ENCODE results near the gene TRPM2.

Gene TRPM2

DNA sequence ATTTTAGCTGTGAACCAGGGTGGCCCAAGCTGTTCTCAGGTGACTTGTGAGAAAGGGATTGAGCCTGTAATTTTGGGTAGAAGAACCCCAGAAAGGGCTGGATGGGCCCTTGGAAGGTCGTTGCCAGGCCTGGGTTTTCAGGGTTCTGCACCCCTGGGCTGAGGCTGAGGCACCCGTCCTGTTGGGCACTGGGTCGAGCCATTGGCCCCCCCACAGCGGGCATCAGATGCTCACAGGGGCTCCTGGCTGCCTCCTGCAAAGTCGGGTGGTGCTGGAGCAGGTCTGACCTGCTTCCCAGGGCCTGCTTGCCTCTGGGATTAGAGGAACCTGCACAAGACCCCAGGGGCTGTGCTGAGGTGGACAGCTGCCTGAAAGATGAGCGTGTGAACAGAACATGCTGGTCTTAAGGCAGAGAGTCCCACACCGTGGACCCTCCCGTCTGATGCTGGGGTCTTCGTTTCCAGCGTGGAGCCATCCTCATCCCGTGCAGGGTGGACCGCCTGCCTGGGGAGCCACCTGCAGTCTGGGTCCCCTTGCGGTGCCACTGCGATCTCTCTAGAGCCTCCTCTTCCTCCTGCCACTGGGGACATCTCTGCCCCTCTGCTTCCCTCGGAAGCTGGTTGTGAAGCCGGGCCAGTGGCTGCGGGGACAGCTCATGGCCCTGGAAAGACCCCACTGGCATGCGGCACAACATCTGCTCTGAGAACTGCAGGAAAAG, 1.7 kb upstream of the TRPM2 start:
- no peak for TF ChIP-seq CTCF (IDR thresholded peaks at IDR 0.05)

- TF ChIP-seq CTCF (IDR thresholded peaks at IDR 0.05): no peak
Observed at GRCh38 chr21:44352253-44352860, 1.1 kb upstream of the TRPM2 start.

DNA sequence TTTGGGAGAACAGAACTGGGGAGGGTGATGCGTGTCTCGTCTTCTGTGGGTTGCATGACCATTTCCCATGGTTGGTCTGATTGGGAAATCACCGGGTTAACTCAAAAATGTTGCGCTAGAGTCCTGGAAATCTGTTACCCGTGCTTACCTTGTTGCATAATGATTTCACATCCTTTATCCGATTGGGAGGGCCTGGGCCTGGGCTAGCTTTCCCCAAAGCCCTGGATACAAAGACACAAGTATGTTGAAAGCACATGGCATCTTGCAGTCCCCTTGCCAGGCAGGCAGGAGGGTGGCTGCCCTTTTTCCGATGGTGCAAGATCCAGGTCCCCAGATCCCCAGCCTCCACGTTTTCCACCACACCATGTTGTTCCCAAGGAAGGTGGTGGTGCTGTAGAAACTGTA, 582 bp downstream of the TRPM2 start:
- TF ChIP-seq CTCF (IDR thresholded peaks at IDR 0.05): no peak

DNA sequence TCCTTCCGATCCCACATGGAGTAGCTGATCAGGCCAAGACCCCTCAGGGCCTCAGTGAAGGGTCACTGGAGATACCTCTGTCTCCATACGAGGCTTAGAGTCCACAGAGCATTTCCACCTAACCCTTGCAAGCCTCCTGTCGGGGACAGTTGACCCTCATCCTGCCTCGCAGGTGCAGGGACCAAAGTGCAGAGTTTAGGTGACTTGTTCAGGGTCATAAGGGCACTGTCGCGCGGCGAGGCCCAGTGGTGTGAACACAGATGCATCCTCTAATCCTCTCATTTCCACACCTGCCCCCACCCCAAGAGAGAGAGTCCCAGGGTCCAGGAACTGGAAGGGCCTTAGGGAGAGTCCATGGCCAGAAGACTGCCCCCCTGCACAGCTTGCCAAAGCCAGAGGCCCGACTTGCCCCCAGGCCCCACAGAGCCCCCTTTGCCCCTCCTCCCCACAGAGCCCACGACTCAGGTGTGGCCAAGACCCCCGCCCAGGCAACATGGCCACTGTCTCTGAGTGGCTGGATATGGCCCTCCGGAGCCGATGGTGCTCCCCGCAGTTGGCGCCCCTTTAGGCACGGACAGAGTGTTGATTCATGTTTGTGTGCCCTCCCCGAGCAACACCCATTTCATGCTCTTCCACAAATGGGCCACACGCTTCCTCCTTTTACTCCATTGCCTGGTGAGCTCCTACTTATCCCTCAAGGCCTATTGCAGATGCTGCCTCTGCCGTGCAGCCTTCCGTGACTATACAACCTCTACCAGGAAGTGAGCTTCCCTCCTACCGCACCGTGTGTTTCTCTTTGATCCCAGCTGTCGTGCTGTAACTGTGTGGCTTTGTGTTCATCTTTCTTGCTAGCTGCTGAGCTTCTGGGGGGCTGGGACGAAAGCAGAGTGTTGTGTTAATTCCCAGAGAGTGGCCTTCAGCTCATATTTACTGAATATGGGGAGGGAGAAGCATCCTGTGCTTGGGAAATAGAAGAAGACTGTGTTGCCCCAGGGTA, 1.7 kb downstream of the TRPM2 start:
- no peak for TF ChIP-seq CTCF (IDR thresholded peaks at IDR 0.05)

- no peak for TF ChIP-seq CTCF (IDR thresholded peaks at IDR 0.05)
Observed at GRCh38 chr21:44356160-44356559, 2.7 kb downstream of the TRPM2 start.

DNA sequence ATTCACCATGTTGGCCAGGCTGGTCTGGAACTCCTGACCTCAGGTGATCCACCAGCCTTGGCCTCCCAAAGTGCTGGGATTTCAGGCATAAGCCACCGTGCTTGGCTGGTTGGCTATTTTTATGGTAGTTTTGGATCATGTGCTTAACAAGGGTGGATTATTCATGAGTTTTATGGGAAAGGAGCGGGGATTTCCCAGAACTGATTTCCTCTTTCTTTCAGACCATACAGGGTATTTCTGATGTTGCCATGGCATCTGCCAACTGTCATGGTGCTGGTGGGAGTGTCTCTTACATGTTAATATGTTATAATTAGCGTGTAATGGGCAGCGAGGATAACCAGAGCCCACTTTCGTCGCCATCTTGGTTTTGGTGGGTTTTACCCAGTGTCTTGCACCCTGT, 3.2 kb downstream of the TRPM2 start:
- TF ChIP-seq CTCF (IDR thresholded peaks at IDR 0.05): no peak

GRCh38 chr21:44357064-44357837, 3.8 kb downstream of the TRPM2 start:
- TF ChIP-seq CTCF (IDR thresholded peaks at IDR 0.05): no peak
